PFSK-1 (cell line): Measurements from ENCODE around the gene SCYL3.

ENCODE experiments used
- FOXP2 ChIP-seq: optimal IDR thresholded peaks from 2 replicates; pipeline ENCODE3; 2011; ENCODE audit warnings: borderline replicate concordance, control low read depth, inconsistent platforms; ENCODE audit not compliant: insufficient read depth; ENCODE audit errors: extremely low read length, extremely low read depth
- POLR2AphosphoS5 ChIP-seq: IDR thresholded peaks from 2 replicates; pipeline ENCODE4 v1.6.1; 2012; ENCODE audit warnings: low read depth, mild to moderate bottlenecking, control low read depth, low read length, moderate library complexity
- SIN3A ChIP-seq: IDR thresholded peaks from 2 replicates; pipeline ENCODE4 v1.6.1; 2012; ENCODE audit warnings: mild to moderate bottlenecking, low read length, moderate library complexity, borderline replicate concordance; ENCODE audit not compliant: insufficient read depth
- TAF1 ChIP-seq: IDR thresholded peaks from 2 replicates; pipeline ENCODE4 v1.6.1; 2012; ENCODE audit warnings: low read length, control low read depth, borderline replicate concordance; ENCODE audit not compliant: insufficient read depth
- TF ChIP-seq, protein P1 (sequence below), 2 experiments: IDR thresholded peaks; 2 replicates each; pipeline versions ENCODE4 v1.6.1 to v1.8.0; 2011 to 2012; ENCODE audit warnings: low read depth in 2 of 2, low read length in 2 of 2, control low read depth in 1 of 2, inconsistent platforms in 1 of 2, mild to moderate bottlenecking in 1 of 2, moderate library complexity in 1 of 2; ENCODE audit not compliant: insufficient read depth in 1 of 2

SCYL3 gene

DNA sequence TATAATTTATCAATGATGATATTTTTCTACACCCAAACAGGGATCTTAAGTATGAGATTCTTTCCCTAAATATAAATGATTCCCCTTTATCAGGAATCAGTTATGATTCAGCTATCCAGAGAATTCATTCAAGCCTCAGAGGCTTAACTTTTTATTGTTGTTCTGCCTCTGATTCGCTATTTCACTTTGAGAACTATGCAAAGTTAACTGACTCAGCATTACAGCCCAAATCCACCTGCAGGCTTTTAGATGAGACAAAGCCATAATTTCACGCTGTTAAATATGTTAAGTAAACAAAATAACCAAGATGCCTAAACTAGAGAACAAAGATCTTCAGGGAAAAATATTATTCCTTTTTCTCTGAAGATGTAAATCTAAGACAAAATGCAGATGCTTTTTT is 8.5 kb downstream of the SCYL3 start:
- TF ChIP-seq SIN3A (no peak), TAF1 (no peak), POLR2AphosphoS5 (no peak), FOXP2 (no peak)
- TF ChIP-seq, protein P1, sequence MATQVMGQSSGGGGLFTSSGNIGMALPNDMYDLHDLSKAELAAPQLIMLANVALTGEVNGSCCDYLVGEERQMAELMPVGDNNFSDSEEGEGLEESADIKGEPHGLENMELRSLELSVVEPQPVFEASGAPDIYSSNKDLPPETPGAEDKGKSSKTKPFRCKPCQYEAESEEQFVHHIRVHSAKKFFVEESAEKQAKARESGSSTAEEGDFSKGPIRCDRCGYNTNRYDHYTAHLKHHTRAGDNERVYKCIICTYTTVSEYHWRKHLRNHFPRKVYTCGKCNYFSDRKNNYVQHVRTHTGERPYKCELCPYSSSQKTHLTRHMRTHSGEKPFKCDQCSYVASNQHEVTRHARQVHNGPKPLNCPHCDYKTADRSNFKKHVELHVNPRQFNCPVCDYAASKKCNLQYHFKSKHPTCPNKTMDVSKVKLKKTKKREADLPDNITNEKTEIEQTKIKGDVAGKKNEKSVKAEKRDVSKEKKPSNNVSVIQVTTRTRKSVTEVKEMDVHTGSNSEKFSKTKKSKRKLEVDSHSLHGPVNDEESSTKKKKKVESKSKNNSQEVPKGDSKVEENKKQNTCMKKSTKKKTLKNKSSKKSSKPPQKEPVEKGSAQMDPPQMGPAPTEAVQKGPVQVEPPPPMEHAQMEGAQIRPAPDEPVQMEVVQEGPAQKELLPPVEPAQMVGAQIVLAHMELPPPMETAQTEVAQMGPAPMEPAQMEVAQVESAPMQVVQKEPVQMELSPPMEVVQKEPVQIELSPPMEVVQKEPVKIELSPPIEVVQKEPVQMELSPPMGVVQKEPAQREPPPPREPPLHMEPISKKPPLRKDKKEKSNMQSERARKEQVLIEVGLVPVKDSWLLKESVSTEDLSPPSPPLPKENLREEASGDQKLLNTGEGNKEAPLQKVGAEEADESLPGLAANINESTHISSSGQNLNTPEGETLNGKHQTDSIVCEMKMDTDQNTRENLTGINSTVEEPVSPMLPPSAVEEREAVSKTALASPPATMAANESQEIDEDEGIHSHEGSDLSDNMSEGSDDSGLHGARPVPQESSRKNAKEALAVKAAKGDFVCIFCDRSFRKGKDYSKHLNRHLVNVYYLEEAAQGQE (IDR thresholded peaks at IDR 0.05; ENCODE audit: insufficient read depth in 1 of 2, low read depth in 2 of 2, low read length in 2 of 2), result no peak

DNA sequence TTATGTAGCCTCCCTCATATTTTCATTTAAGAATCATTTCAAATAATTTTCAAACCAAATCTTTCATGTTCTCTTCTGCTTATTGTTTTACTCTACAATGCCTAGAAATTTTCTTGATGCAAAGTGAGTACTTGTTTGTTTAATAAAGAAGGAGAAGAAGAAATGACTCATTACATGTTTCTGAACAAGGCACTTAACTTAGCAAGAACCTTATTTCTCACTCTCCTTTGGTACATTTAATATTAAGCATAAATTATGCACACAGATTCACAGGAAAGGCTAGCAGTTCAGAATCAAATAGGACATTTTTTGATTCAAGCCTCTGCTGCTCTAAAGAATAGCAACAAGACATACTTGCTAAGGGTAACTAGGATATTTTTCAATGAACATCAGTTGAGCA is 9.1 kb downstream of the SCYL3 start:
- TF ChIP-seq, protein P1 (IDR thresholded peaks at IDR 0.05; ENCODE audit: insufficient read depth in 1 of 2, low read depth in 2 of 2, low read length in 2 of 2), result no peak
- TF ChIP-seq SIN3A (no peak), POLR2AphosphoS5 (no peak), TAF1 (no peak), FOXP2 (no peak)

DNA sequence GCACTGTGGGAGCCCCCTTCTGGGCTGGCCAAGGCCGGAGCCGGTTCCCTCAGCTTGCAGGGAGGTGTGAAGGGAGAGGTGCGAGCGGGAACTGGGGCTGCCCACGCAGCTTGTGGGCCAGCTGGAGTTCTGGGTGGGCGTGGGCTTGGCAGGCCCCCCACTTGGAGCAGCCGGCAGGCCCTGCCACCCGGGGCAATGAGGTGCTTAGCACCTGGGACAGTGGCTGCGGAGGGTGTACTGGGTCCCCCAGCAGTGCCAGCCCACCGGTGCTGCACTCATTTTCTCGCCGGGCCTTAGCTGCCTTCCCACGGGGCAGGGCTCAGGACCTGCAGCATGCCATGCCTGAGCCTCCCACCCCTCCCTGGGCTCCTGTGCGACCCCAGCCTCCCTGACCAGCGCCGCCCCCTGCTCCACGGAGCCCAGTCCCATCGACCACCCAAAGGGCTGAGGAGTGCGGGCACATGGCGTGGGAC is 11.6 kb downstream of the SCYL3 start:
- TF ChIP-seq TAF1 (no peak), SIN3A (no peak), POLR2AphosphoS5 (no peak), FOXP2 (no peak)
- TF ChIP-seq, protein P1 (IDR thresholded peaks at IDR 0.05; ENCODE audit: insufficient read depth in 1 of 2, low read depth in 2 of 2, low read length in 2 of 2), result no peak

DNA sequence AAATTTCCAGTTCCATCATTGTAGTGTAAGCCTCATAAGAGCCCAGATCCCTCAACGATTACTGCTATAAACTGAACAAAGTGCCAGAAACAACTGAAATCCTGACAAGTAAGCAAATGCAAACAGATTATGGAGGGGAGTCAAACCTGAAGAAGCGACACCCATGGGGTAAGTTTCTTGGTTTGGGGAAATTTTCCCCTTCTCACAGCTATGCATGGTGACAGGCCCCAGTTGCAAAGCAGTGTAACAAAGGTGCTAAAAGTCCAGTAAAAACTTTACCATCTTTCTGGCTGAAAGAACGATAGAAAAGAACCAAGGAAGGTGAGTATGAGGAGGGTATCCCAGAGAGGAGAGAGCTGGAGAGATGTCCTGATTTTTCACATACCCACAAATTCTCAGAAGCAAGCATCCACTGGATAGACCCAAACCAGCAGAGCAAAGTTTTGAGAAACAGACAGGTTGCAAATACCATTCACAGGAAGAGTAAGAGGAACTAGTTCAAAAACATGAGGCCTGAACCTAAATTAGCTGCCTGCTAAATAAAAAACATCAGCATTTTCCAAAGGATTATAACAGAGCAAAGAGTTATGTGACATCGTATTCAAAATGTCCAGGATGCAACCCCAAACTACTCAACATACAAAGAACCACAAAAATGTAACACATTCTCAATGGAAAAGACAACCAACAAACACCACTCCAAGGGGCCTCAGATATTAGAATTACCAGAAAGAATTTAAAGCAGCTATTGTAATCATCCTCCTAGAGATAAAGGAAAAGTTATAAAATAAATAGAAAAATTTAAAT is 14.5 kb downstream of the SCYL3 start:
- no peak for TF ChIP-seq POLR2AphosphoS5
- no peak for TF ChIP-seq TAF1
- TF ChIP-seq FOXP2, result no peak
- no peak for TF ChIP-seq SIN3A
- TF ChIP-seq, protein P1 (IDR thresholded peaks at IDR 0.05; ENCODE audit: insufficient read depth in 1 of 2, low read depth in 2 of 2, low read length in 2 of 2), result no peak
